ENCODE measurements around the gene MST1. TPM values are rescaled to one million over a fixed set of nuclear protein-coding genes. Genes with fewer than 3 reads are reported as not detected.
"Not testable (repeated sequence)": the region's sequence is repeated elsewhere in the genome, so short reads cannot be mapped to it uniquely, and the experiment has no call there.

MST1 gene
- total RNA-seq, 2 donors from 2014 or later, result 10.2 to 32.2 TPM

DNA sequence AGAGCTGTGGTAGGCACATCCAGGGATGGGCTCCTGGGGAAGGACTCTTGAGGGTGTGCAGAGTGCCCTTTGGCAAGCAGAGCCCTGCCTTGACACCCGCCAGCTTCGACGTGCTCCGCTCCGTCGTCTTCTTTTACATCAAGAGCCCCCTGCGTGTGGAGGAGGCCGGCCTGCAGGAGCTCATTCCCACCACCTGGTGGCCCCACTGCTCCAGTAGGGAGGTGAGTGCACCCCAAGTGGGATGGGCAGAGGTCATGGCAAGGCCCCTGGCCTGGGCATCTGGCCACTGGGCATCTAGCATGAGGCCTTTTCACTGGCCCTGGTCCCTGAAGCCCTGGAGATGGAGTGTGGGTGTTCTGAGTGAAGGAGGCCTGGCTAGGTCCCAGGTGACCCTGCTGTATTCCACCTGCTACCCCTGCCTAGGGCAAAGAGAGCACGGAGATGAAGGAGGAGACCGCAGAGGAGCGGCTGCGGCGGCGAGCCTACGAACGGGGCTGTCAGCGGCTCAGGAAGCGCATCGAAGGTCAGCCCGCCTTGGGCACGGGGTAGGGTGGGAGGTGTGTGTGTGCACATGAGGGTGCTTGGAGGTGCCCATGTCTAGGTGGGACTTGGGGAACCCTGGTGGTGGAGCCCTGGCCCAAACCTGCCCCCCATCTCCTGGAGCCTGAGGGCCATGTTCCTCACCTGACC lies 12.3 kb upstream of the MST1 start:
- Histone ChIP-seq H3K27ac (no peak overlapping the region), H3K4me3 (no peak overlapping the region), H3K27me3 (replicated peaks; ENCODE audit: insufficient read depth) (no peaks in the 10 kb centered on the region), H3K9me3 (no peaks in the 10 kb centered on the region), H3K36me3 (peaks cover 4 to 5% of the 10 kb centered on the region in 2 donors), H3K4me1 (replicated peaks) (no peaks in the 10 kb centered on the region)
- WGBS, result 80% methylated on average over 21 of the region's 21 CpGs
- intact Hi-C loops (cut with DNase I), result loop anchor here (5.0 kb wide), 2 partner anchors 141 to 206 kb away; no protein-coding TSS in a partner anchor
- TF ChIP-seq POLR2AphosphoS5 (IDR thresholded peaks at IDR 0.05) (no peak), POLR2A (IDR thresholded peaks at IDR 0.05) (no peak), CTCF (IDR thresholded peaks at IDR 0.05) (no peak)
- no peak for DNase-seq (ENCODE audit: low spot score)

DNA sequence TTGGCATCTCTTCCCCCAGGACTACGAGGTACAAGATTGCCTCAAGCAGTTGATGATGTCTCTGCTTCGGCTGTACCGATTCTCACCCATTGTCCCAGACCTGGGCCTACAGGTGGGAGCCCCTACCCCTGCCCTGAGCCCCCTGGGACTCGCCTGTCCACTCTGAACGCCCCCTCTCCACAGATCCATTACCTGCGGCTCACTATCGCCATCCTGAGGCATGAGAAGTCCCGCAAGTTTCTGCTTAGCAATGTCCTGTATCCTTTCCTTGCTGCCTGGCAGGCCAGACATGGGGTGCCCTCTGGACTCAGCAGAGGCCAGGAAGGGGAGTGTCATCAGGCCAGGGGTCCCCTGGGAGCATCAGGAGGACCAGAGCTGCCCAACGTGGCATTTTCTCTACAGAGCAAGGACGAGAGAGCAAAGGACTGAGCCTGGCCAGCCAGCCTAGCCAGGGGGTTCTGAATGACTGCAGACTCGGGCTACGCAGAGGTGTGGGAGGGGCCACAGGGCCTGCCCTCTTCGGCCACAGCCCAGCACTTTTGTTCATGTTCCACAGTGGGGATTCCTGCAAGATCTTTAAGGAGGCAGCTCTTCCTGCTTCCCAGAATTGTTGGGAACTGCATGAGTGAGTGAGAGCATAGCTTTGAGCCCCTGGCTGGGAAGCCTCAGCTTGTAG lies 11.3 kb upstream of the MST1 start:
- Histone ChIP-seq H3K4me3 (no peak overlapping the region), H3K9me3 (no peaks in the 10 kb centered on the region), H3K27me3 (replicated peaks; ENCODE audit: insufficient read depth) (no peaks in the 10 kb centered on the region), H3K4me1 (replicated peaks) (no peaks in the 10 kb centered on the region), H3K27ac (no peak overlapping the region), H3K36me3 (peaks cover 0 to 5% of the 10 kb centered on the region in 2 donors)
- no peak for DNase-seq (ENCODE audit: low spot score)
- no peak for TF ChIP-seq POLR2AphosphoS5 (IDR thresholded peaks at IDR 0.05)
- TF ChIP-seq POLR2A (IDR thresholded peaks at IDR 0.05), result no peak
- no peak for TF ChIP-seq CTCF (IDR thresholded peaks at IDR 0.05)
- intact Hi-C loops (cut with DNase I), result loop anchor here (5.0 kb wide), 2 partner anchors 142 to 207 kb away; no protein-coding TSS in a partner anchor
- 74% methylated on average over 13 of the region's 13 CpGs for WGBS

GRCh38 chr3:49700014-49700413 lies 10.7 kb upstream of the MST1 start:
- Histone ChIP-seq H3K27ac (no peak overlapping the region), H3K36me3 (peaks cover 0 to 5% of the 10 kb centered on the region in 2 donors), H3K9me3 (no peaks in the 10 kb centered on the region), H3K27me3 (replicated peaks; ENCODE audit: insufficient read depth) (no peaks in the 10 kb centered on the region), H3K4me3 (no peak overlapping the region), H3K4me1 (replicated peaks) (no peaks in the 10 kb centered on the region)
- no peak for DNase-seq (ENCODE audit: low spot score)
- intact Hi-C loops (cut with DNase I), result loop anchor here (5.0 kb wide), 2 partner anchors 142 to 207 kb away; no protein-coding TSS in a partner anchor
- TF ChIP-seq POLR2A (IDR thresholded peaks at IDR 0.05) (no peak), POLR2AphosphoS5 (IDR thresholded peaks at IDR 0.05) (no peak), CTCF (IDR thresholded peaks at IDR 0.05) (no peak)
- WGBS, result 83% methylated on average over 8 of the region's 8 CpGs

DNA sequence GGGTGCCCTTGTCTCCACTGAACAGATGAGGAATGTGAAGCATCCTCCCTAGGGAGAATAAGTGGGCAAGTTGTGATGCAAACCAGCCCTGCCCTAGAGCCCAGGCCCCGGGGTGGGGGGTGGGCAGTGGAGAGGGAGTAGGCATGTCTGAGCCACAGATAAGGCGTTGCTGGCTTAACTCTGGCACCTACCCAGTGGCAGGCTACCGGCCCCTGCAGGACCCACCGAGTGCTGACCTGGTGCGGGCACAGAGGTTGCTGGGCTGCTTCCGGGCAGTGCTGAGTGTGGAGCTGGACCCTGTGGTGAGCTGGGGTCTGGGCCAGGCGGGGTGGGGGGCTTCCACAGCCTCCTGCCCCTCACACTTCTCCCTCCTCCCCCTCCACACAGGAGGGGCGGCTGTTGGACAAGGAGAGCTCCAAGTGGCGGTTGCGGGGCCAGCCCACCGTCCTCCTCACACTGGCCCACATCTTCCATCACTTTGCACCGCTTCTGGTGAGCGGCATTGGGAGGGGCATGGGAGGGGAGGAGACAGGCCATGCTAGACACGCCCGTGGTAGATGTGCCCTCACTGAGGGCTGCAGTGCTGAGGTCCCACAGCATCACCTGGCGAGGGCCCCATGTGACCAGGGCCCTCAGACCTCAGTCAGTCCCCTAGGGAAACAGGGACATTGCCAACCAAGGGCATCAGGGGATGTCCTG lies 10.2 kb upstream of the MST1 start:
- 86% methylated on average over 15 of the region's 16 CpGs for WGBS
- Histone ChIP-seq H3K27ac (no peak overlapping the region), H3K27me3 (replicated peaks; ENCODE audit: insufficient read depth) (no peaks in the 10 kb centered on the region), H3K4me1 (replicated peaks) (no peaks in the 10 kb centered on the region), H3K9me3 (no peaks in the 10 kb centered on the region), H3K36me3 (peaks cover 0 to 5% of the 10 kb centered on the region in 2 donors), H3K4me3 (no peak overlapping the region)
- no peak for TF ChIP-seq CTCF (IDR thresholded peaks at IDR 0.05)
- no peak for TF ChIP-seq POLR2AphosphoS5 (IDR thresholded peaks at IDR 0.05)
- no peak for TF ChIP-seq POLR2A (IDR thresholded peaks at IDR 0.05)
- intact Hi-C loops (cut with DNase I), result no loop called here
- DNase-seq (ENCODE audit: low spot score), result no peak

DNA sequence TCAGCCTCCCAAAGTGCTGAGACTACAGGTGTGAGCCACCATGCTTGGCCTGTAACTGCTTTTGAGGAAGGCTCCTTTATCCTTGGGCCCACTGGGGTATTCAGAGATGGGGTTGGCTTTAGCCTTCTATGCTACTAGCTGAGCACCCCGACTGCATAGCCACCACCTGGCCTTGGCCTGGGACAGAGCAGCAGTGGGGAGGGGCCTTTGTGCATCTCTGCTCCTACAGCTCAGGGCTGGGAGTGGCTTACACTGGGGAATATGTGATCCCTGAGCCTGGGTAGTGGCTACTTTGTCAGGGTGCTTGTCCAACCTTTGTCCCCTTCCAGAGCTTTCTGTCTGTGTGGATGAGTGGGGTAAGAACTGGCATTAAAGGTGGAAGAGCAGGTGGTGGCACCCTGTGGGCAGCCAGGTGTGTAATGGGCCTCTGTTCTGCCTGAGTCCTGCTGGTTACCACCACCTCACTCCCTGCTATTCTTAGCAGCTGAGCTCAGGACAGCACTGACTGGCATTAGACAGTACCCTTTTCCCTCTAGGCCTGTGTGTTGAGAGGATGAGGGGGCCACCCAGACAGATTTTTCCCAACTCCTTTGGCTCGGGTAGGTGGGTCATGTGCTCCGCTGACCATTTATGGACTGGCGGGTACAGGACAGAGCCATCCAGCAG lies 6.2 kb upstream of the MST1 start:
- H3K9me3 ChIP-seq; H3K4me1 ChIP-seq (replicated peaks); DNase-seq (ENCODE audit: low spot score); H3K4me3 ChIP-seq; H3K27me3 ChIP-seq (replicated peaks; ENCODE audit: insufficient read depth); intact Hi-C loops (cut with DNase I); H3K36me3 ChIP-seq; H3K27ac ChIP-seq: not testable (repeated sequence)
- 96% methylated on average over 4 of the region's 4 CpGs for WGBS

- DNase-seq (ENCODE audit: low spot score); H3K27me3 ChIP-seq (replicated peaks; ENCODE audit: insufficient read depth); intact Hi-C loops (cut with DNase I); H3K9me3 ChIP-seq; H3K27ac ChIP-seq; H3K4me1 ChIP-seq (replicated peaks); H3K4me3 ChIP-seq; H3K36me3 ChIP-seq: not testable (repeated sequence)
- WGBS, result 40% methylated on average over 6 of the region's 6 CpGs
Observed at GRCh38 chr3:49694409-49695070, 5.3 kb upstream of the MST1 start.

DNA sequence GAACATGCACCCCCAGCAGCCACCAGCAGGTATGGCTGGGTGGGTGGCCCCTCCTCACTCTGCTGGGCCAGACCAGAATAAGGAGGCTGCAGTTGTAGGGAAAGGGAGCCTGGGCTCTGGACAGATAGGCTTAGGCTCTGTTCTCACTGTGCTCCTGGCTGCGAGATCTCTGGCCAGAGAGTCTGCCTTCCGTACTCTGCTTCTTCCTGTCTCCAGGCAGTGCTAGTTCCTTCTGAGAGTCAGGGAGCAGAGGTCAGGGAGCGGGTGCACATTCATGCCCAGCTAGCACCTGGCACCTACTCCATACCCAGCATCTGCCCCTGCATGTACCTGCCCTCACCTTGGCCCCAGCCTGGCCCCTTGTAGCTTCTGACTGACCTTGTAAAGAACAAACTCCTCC lies 2.2 kb upstream of the MST1 start:
- H3K27me3 ChIP-seq (replicated peaks; ENCODE audit: insufficient read depth); H3K4me1 ChIP-seq (replicated peaks); H3K4me3 ChIP-seq; intact Hi-C loops (cut with DNase I); H3K27ac ChIP-seq; H3K36me3 ChIP-seq; DNase-seq (ENCODE audit: low spot score); H3K9me3 ChIP-seq: not testable (repeated sequence)
- 91% methylated on average over 3 of the region's 3 CpGs for WGBS
